HL-60 (cell line): ENCODE results near the gene EMC6.

Experiments used
- DNase-seq, 2 experiments: peaks; one replicate each; pipeline ENCODE4 v3.0.0-alpha.2; 2010 to 2020; ENCODE audit warnings: low read depth in 1 of 2, low spot score in 1 of 2
- H3K27ac ChIP-seq: fragments of 250-450 bp; sonication (Bioruptor Pico); replicated peaks from 2 replicates; pipeline ENCODE4 v1.5.1; 2020; ENCODE audit warnings: mild to moderate bottlenecking, moderate library complexity
- H3K27me3 ChIP-seq: fragments of 250-450 bp; sonication (Bioruptor Pico); 2 replicates; pipeline ENCODE4 v1.5.1; 2021; ENCODE audit warnings: mild to moderate bottlenecking, moderate library complexity; ENCODE audit not compliant: insufficient read depth, poor library complexity, severe bottlenecking
- H3K4me3 ChIP-seq: replicated peaks from 2 replicates; pipeline ENCODE4 v1.5.1; 2011; ENCODE audit warnings: mild to moderate bottlenecking, control low read depth, low read length; ENCODE audit not compliant: insufficient read depth
- CTCF ChIP-seq: IDR thresholded peaks from one replicate; pipeline ENCODE4 v1.5.1; 2011; ENCODE audit warnings: low read length, control low read depth, inconsistent platforms; ENCODE audit not compliant: insufficient read depth
- GABPA ChIP-seq: IDR thresholded peaks from 2 replicates; pipeline ENCODE4 v1.6.1; 2012; ENCODE audit warnings: low read depth
- POLR2AphosphoS5 ChIP-seq: IDR thresholded peaks from 2 replicates; pipeline ENCODE4 v1.6.1; 2012; ENCODE audit warnings: low read depth
- SPI1 ChIP-seq: IDR thresholded peaks from 2 replicates; pipeline ENCODE4 v1.6.1; 2012; ENCODE audit warnings: low read depth, mild to moderate bottlenecking, borderline replicate concordance
- TF ChIP-seq, protein P1 (sequence below): IDR thresholded peaks from 2 replicates; pipeline ENCODE4 v1.6.1; 2012; ENCODE audit warnings: low read depth; ENCODE audit not compliant: insufficient replicate concordance

The EMC6 gene

GRCh38 chr17:3715296-3715695, 46.7 kb downstream of the EMC6 start:
- TF ChIP-seq CTCF (no peak), POLR2AphosphoS5 (no peak), GABPA (no peak), SPI1 (no peak)
- TF ChIP-seq, protein P1, sequence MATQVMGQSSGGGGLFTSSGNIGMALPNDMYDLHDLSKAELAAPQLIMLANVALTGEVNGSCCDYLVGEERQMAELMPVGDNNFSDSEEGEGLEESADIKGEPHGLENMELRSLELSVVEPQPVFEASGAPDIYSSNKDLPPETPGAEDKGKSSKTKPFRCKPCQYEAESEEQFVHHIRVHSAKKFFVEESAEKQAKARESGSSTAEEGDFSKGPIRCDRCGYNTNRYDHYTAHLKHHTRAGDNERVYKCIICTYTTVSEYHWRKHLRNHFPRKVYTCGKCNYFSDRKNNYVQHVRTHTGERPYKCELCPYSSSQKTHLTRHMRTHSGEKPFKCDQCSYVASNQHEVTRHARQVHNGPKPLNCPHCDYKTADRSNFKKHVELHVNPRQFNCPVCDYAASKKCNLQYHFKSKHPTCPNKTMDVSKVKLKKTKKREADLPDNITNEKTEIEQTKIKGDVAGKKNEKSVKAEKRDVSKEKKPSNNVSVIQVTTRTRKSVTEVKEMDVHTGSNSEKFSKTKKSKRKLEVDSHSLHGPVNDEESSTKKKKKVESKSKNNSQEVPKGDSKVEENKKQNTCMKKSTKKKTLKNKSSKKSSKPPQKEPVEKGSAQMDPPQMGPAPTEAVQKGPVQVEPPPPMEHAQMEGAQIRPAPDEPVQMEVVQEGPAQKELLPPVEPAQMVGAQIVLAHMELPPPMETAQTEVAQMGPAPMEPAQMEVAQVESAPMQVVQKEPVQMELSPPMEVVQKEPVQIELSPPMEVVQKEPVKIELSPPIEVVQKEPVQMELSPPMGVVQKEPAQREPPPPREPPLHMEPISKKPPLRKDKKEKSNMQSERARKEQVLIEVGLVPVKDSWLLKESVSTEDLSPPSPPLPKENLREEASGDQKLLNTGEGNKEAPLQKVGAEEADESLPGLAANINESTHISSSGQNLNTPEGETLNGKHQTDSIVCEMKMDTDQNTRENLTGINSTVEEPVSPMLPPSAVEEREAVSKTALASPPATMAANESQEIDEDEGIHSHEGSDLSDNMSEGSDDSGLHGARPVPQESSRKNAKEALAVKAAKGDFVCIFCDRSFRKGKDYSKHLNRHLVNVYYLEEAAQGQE: no peak
- no peak for DNase-seq
- no peak overlapping the region for H3K4me3 ChIP-seq
- no peaks in the 10 kb centered on the region for H3K27me3 ChIP-seq
- no peak overlapping the region for H3K27ac ChIP-seq

GRCh38 chr17:3718201-3718600, 49.6 kb downstream of the EMC6 start:
- TF ChIP-seq POLR2AphosphoS5 (no peak), SPI1 (no peak), CTCF (no peak), GABPA (no peak)
- TF ChIP-seq, protein P1: no peak
- no peaks in the 10 kb centered on the region for H3K27me3 ChIP-seq
- H3K27ac ChIP-seq: no peak overlapping the region

GRCh38 chr17:3719265-3719664, 50.7 kb downstream of the EMC6 start:
- no peak for DNase-seq
- H3K4me3 ChIP-seq: no peak overlapping the region
- TF ChIP-seq SPI1: no peak
- no peak for TF ChIP-seq CTCF
- TF ChIP-seq, protein P1: no peak
- TF ChIP-seq POLR2AphosphoS5: no peak
- TF ChIP-seq GABPA: no peak
- H3K27ac ChIP-seq: no peak overlapping the region
- H3K27me3 ChIP-seq: no peaks in the 10 kb centered on the region

More at GRCh38 chr17:3718201-3718600, 49.6 kb downstream of the EMC6 start:
- H3K4me3 ChIP-seq: no peak overlapping the region
- DNase-seq: no peak
